Activated CD8-positive, alpha-beta memory T cell treated with anti-CD3 and anti-CD28 coated beads, Interleukin-2, amount 10 ng/mL, durations not matched to agents 7 days and 5 days (primary cell): Measurements from ENCODE around the gene UTF1. TPM values are rescaled to one million over a fixed set of nuclear protein-coding genes. Genes with fewer than 3 reads are reported as not detected.

Source experiments
- ATAC-seq: fragments of 150-1000 bp; cut with Tn5 transposase; one replicate; pipeline ENCODE4 v1.10.0; 2021; ENCODE audit warnings: moderate library complexity
- CTCF ChIA-PET: fragments of 350-600 bp; sonication (Branson Sonifier 250); formaldehyde crosslinking; loops from one replicate; lab custom pipeline; 2021; ENCODE audit warnings: antibody characterized with exemption; lab: Charles Lee
- DNase-seq: peaks from one replicate; pipeline ENCODE4 v3.0.0-alpha.2; 2020
- H3K27ac Mint-ChIP-seq: one replicate; pipeline ENCODE4 v1.8.0; 2021; ENCODE audit warnings: mild to moderate bottlenecking, mixed read lengths
- H3K27me3 Mint-ChIP-seq: one replicate; pipeline ENCODE4 v1.8.0; 2021; ENCODE audit warnings: mixed read lengths
- H3K36me3 Mint-ChIP-seq: one replicate; pipeline ENCODE4 v1.8.0; 2021; ENCODE audit warnings: mild to moderate bottlenecking, mixed read lengths
- H3K4me1 Mint-ChIP-seq: one replicate; pipeline ENCODE4 v1.8.0; 2021; ENCODE audit warnings: mixed read lengths
- H3K4me3 Mint-ChIP-seq: one replicate; pipeline ENCODE4 v1.8.0; 2021; ENCODE audit warnings: mild to moderate bottlenecking, moderate library complexity, mixed read lengths
- H3K9me3 Mint-ChIP-seq: one replicate; pipeline ENCODE4 v1.8.0; 2022; ENCODE audit warnings: low read depth, mixed read lengths
- total RNA-seq, 2 experiments: library from RNA; stranded (reverse); gene quantifications; one replicate each; pipeline ENCODE4 v1.2.3, GENCODE V29; 2021

UTF1 gene
- total RNA-seq, 2 experiments from 2014 or later, result not detected

GRCh38 chr10:133245439-133246235 lies 15.6 kb downstream of the UTF1 start:
- no peak for ATAC-seq
- CTCF ChIA-PET, result interaction anchor here (1.0 to 2.1 kb wide), 3 partner anchors 11 to 15 kb away, joined by 3 to 9 read pairs (median 3); no protein-coding TSS in a partner anchor
- DNase-seq, result no peak
- Mint-ChIP-seq H3K9me3 (no peaks in the 10 kb centered on the region), H3K4me1 (peaks cover 19% of the 10 kb centered on the region), H3K27me3 (peaks cover 17% of the 10 kb centered on the region), H3K36me3 (no peaks in the 10 kb centered on the region), H3K27ac (no peak overlapping the region), H3K4me3 (no peak overlapping the region)

- DNase-seq (no peak), ATAC-seq (no peak)
- Mint-ChIP-seq H3K27me3 (peaks cover 11% of the 10 kb centered on the region), H3K4me1 (peaks cover 13% of the 10 kb centered on the region), H3K9me3 (no peaks in the 10 kb centered on the region), H3K27ac (no peak overlapping the region), H3K4me3 (no peak overlapping the region), H3K36me3 (no peaks in the 10 kb centered on the region)
- CTCF ChIA-PET, result interaction anchor here (1.0 to 2.1 kb wide), 4 partner anchors 11 to 62 kb away, joined by 3 to 9 read pairs (median 4); no protein-coding TSS in a partner anchor
These were observed 16.2 kb downstream of the UTF1 start for GRCh38 chr10:133246236-133246626.

GRCh38 chr10:133247681-133248333 lies 17.8 kb downstream of the UTF1 start:
- no peak overlapping the region for H3K27ac Mint-ChIP-seq
- DNase-seq (no peak), ATAC-seq (no peak)
- H3K27me3 Mint-ChIP-seq, result peaks cover 5% of the 10 kb centered on the region
- H3K4me3 Mint-ChIP-seq, result no peak overlapping the region
- no peaks in the 10 kb centered on the region for H3K9me3 Mint-ChIP-seq
- no peaks in the 10 kb centered on the region for H3K36me3 Mint-ChIP-seq
- peaks cover 2% of the 10 kb centered on the region for H3K4me1 Mint-ChIP-seq
- CTCF ChIA-PET, result interaction anchor here (0.8 to 1.4 kb wide), 2 partner anchors 11 to 60 kb away, joined by 4 to 5 read pairs; no protein-coding TSS in a partner anchor

- Mint-ChIP-seq H3K27me3 (peaks cover 5% of the 10 kb centered on the region), H3K4me3 (no peak overlapping the region), H3K4me1 (peaks cover 2% of the 10 kb centered on the region), H3K9me3 (no peaks in the 10 kb centered on the region), H3K36me3 (no peaks in the 10 kb centered on the region), H3K27ac (no peak overlapping the region)
- DNase-seq, result no peak
- ATAC-seq, result no peak
- CTCF ChIA-PET, result no interaction called here
These were observed 18.3 kb downstream of the UTF1 start for GRCh38 chr10:133248334-133248715.

GRCh38 chr10:133249094-133249780 lies 19.2 kb downstream of the UTF1 start:
- Mint-ChIP-seq H3K27me3 (peaks cover 5% of the 10 kb centered on the region), H3K4me1 (peaks cover 2% of the 10 kb centered on the region), H3K4me3 (no peak overlapping the region), H3K36me3 (no peaks in the 10 kb centered on the region), H3K27ac (no peak overlapping the region), H3K9me3 (no peaks in the 10 kb centered on the region)
- ATAC-seq, result no peak
- DNase-seq, result no peak
- CTCF ChIA-PET, result no interaction called here

DNA sequence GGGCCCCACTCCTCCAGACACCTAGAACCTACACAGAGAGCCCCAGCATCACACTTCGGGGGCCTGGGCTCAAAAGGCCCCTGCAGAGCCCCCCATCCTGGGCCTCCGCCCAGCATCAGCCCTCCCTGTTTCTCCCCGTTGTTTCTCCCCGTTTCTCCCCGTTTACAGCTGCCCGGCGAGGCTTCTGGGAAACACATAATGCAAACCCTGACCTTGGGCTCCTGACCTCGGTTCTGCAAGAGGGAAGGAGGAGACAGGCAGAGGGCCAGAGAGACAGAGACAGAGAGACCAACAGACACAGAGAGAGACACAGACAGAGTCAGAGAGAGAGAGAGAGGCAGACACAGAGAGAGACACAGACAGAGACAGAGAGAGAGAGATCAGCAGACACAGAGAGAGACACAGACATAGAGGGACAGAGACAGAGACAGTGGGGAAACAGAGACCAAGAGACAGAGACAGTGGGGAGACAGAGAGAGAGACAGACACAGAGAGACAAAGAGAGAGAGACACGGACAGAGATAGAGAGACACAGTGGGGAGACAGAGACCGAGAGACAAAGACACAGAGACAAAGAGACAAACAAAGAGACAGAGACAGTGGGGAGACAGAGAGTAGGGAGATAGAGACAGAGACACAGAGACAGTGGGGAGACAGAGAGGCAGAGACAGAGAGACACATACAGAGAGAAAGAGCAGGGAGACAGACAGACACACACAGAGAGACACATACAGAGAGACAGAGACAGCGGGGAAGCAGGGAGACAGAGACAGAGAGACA lies 20.1 kb downstream of the UTF1 start:
- no peak overlapping the region for H3K4me3 Mint-ChIP-seq

GRCh38 chr10:133251388-133252222 lies 21.6 kb downstream of the UTF1 start:
- Mint-ChIP-seq H3K36me3 (no peaks in the 10 kb centered on the region), H3K4me3 (no peak overlapping the region), H3K4me1 (peaks cover 2% of the 10 kb centered on the region), H3K27me3 (peaks cover 5% of the 10 kb centered on the region), H3K9me3 (no peaks in the 10 kb centered on the region), H3K27ac (no peak overlapping the region)
- no peak for ATAC-seq
- no peak for DNase-seq
- CTCF ChIA-PET, result no interaction called here

More for the DNA sequence above, 20.1 kb downstream of the UTF1 start:
- H3K27me3 Mint-ChIP-seq, result peaks cover 5% of the 10 kb centered on the region
- H3K4me1 Mint-ChIP-seq, result peaks cover 2% of the 10 kb centered on the region
- DNase-seq, result no peak
- CTCF ChIA-PET, result no interaction called here
- peak overlapping the region; percentile 36 for H3K27ac Mint-ChIP-seq
- H3K36me3 Mint-ChIP-seq, result no peaks in the 10 kb centered on the region
- ATAC-seq, result no peak
- no peaks in the 10 kb centered on the region for H3K9me3 Mint-ChIP-seq

GRCh38 chr10:133252223-133252552 lies 22.2 kb downstream of the UTF1 start:
- Mint-ChIP-seq H3K27ac (no peak overlapping the region), H3K36me3 (no peaks in the 10 kb centered on the region), H3K27me3 (peaks cover 5% of the 10 kb centered on the region), H3K9me3 (no peaks in the 10 kb centered on the region), H3K4me3 (no peak overlapping the region), H3K4me1 (peaks cover 4% of the 10 kb centered on the region)
- CTCF ChIA-PET, result no interaction called here
- ATAC-seq (no peak), DNase-seq (no peak)

GRCh38 chr10:133253361-133253955 lies 23.4 kb downstream of the UTF1 start:
- CTCF ChIA-PET, result no interaction called here
- no peak for ATAC-seq
- no peaks in the 10 kb centered on the region for H3K36me3 Mint-ChIP-seq

GRCh38 chr10:133254421-133255120 lies 24.6 kb downstream of the UTF1 start:
- H3K9me3 Mint-ChIP-seq, result no peaks in the 10 kb centered on the region
- ATAC-seq (no peak), DNase-seq (no peak)
- H3K4me1 Mint-ChIP-seq, result peaks cover 24% of the 10 kb centered on the region
- no peak overlapping the region for H3K4me3 Mint-ChIP-seq
- H3K27ac Mint-ChIP-seq, result no peak overlapping the region
- CTCF ChIA-PET, result interaction anchor here (1.4 kb wide), 1 partner anchor 75 kb away, joined by 4 read pairs; no protein-coding TSS in a partner anchor
- H3K36me3 Mint-ChIP-seq, result no peaks in the 10 kb centered on the region
- peaks cover 5% of the 10 kb centered on the region for H3K27me3 Mint-ChIP-seq

More at GRCh38 chr10:133253361-133253955, 23.4 kb downstream of the UTF1 start:
- H3K27me3 Mint-ChIP-seq, result peaks cover 5% of the 10 kb centered on the region
- no peak for DNase-seq
- H3K9me3 Mint-ChIP-seq, result no peaks in the 10 kb centered on the region
- H3K4me3 Mint-ChIP-seq, result no peak overlapping the region
- H3K4me1 Mint-ChIP-seq, result peaks cover 16% of the 10 kb centered on the region
- H3K27ac Mint-ChIP-seq, result no peak overlapping the region

- H3K27me3 Mint-ChIP-seq, result peaks cover 2% of the 10 kb centered on the region
These were observed 25.3 kb downstream of the UTF1 start for GRCh38 chr10:133255323-133255722.

More at GRCh38 chr10:133255323-133255722, 25.3 kb downstream of the UTF1 start:
- Mint-ChIP-seq H3K4me1 (peaks cover 32% of the 10 kb centered on the region), H3K4me3 (no peak overlapping the region), H3K27ac (no peak overlapping the region), H3K36me3 (no peaks in the 10 kb centered on the region), H3K9me3 (no peaks in the 10 kb centered on the region)
- DNase-seq (no peak), ATAC-seq (no peak)
- CTCF ChIA-PET, result interaction anchor here (1.4 kb wide), 1 partner anchor 74 kb away, joined by 4 read pairs; no protein-coding TSS in a partner anchor
